GM23338 (cell line): Measurements from ENCODE around the gene HAL. TPM values are rescaled to one million over a fixed set of nuclear protein-coding genes. Genes with fewer than 3 reads are reported as not detected.

ENCODE experiments used
- ATAC-seq: fragments of 200-7000 bp; cut with Tn5 transposase; 3 replicates; pipeline ENCODE4 v1.9.1; 2020
- DNase-seq: peaks from one replicate; pipeline ENCODE4 v3.0.0-alpha.2; 2015; ENCODE audit warnings: low spot score
- H2AFZ ChIP-seq: fragments of 200-600 bp; sonication (generic); 2 replicates; pipeline ENCODE4 v1.8.0; 2016; ENCODE audit warnings: antibody characterized with exemption, mild to moderate bottlenecking, moderate library complexity
- H3F3A ChIP-seq: fragments of 200-600 bp; sonication (generic); replicated peaks from 2 replicates; pipeline ENCODE4 v1.8.0; 2017; ENCODE audit warnings: antibody characterized with exemption, mixed run types, low read depth
- H3K27ac ChIP-seq: fragments of 200-600 bp; sonication (generic); 2 replicates; pipeline ENCODE4 v1.6.1; 2016; ENCODE audit warnings: low read depth
- H3K27me3 ChIP-seq: fragments of 200-600 bp; sonication (generic); 2 replicates; pipeline ENCODE4 v1.8.0; 2016; ENCODE audit warnings: mild to moderate bottlenecking, mixed run types, moderate library complexity; ENCODE audit not compliant: insufficient read depth
- H3K36me3 ChIP-seq: fragments of 200-600 bp; sonication (generic); 2 replicates; pipeline ENCODE4 v1.8.0; 2016; ENCODE audit warnings: mild to moderate bottlenecking; ENCODE audit not compliant: insufficient read depth
- H3K4me1 ChIP-seq: fragments of 200-600 bp; sonication (generic); 2 replicates; pipeline ENCODE4 v1.8.0; 2016; ENCODE audit warnings: mild to moderate bottlenecking, moderate library complexity; ENCODE audit not compliant: insufficient read depth
- H3K4me2 ChIP-seq: fragments of 200-600 bp; sonication (generic); 2 replicates; pipeline ENCODE4 v1.7.1; 2017; ENCODE audit warnings: mixed run types
- H3K4me3 ChIP-seq: fragments of 200-600 bp; sonication (generic); 2 replicates; pipeline ENCODE4 v1.6.1; 2016; ENCODE audit warnings: mixed run types
- H3K79me2 ChIP-seq: fragments of 200-600 bp; sonication (generic); replicated peaks from 2 replicates; pipeline ENCODE4 v1.8.0; 2017; ENCODE audit warnings: mild to moderate bottlenecking; ENCODE audit not compliant: insufficient read depth
- H3K9me2 ChIP-seq: fragments of 200-600 bp; sonication (generic); 2 replicates; pipeline ENCODE4 v1.8.0; 2017; ENCODE audit not compliant: insufficient read depth
- H4K20me1 ChIP-seq: fragments of 200-600 bp; sonication (generic); replicated peaks from 2 replicates; pipeline ENCODE4 v1.8.0; 2017; ENCODE audit warnings: mild to moderate bottlenecking; ENCODE audit not compliant: insufficient read depth
- H3K27ac Mint-ChIP-seq: 2 replicates; pipeline ENCODE4 v1.8.0; 2020; ENCODE audit warnings: inconsistent platforms, mild to moderate bottlenecking, moderate library complexity, mixed read lengths
- H3K27me3 Mint-ChIP-seq: 3 replicates; pipeline ENCODE4 v1.8.0; 2022; ENCODE audit warnings: low read depth, mild to moderate bottlenecking, moderate library complexity, mixed read lengths, inconsistent platforms; ENCODE audit not compliant: insufficient read depth, poor library complexity
- H3K36me3 Mint-ChIP-seq: 3 replicates; pipeline ENCODE4 v1.8.0; 2021; ENCODE audit warnings: low read depth, mild to moderate bottlenecking, inconsistent platforms, moderate library complexity, mixed read lengths
- H3K4me1 Mint-ChIP-seq: 3 replicates; pipeline ENCODE4 v1.8.0; 2020; ENCODE audit warnings: mild to moderate bottlenecking, inconsistent platforms, mixed read lengths
- H3K4me3 Mint-ChIP-seq: 3 replicates; pipeline ENCODE4 v1.8.0; 2021; ENCODE audit warnings: moderate library complexity, mild to moderate bottlenecking, inconsistent platforms, mixed read lengths
- H3K9me3 Mint-ChIP-seq: 3 replicates; pipeline ENCODE4 v1.8.0; 2020; ENCODE audit warnings: moderate library complexity, mild to moderate bottlenecking, inconsistent platforms, mixed read lengths
- CREB1 ChIP-seq: fragments of 250-450 bp; sonication (Bioruptor Pico); IDR thresholded peaks from 2 replicates; pipeline ENCODE4 v1.5.0; 2020; ENCODE audit warnings: low read depth, mild to moderate bottlenecking, moderate library complexity
- EZH2 ChIP-seq: fragments of 200-600 bp; sonication (generic); IDR thresholded peaks from one replicate; pipeline ENCODE4 v1.8.0; 2017; ENCODE audit warnings: antibody characterized with exemption, mild to moderate bottlenecking, low read depth; ENCODE audit not compliant: unreplicated experiment
- NANOG ChIP-seq: IDR thresholded peaks from 2 replicates; pipeline ENCODE4 v1.6.1; 2016; ENCODE audit warnings: antibody characterized with exemption, borderline replicate concordance
- POLR2AphosphoS5 ChIP-seq: IDR thresholded peaks from 2 replicates; pipeline ENCODE4 v1.6.1; 2016; ENCODE audit warnings: antibody characterized with exemption, low read depth
- STAT1 ChIP-seq: IDR thresholded peaks from one replicate; pipeline ENCODE4 v1.6.1; 2016; ENCODE audit warnings: antibody characterized with exemption; ENCODE audit not compliant: unreplicated experiment
- ZNF114 ChIP-seq: fragments of 250-450 bp; sonication (Bioruptor Pico); IDR thresholded peaks from 2 replicates; pipeline ENCODE4 v1.5.0; 2020; ENCODE audit warnings: mild to moderate bottlenecking, moderate library complexity
- ZNF331 ChIP-seq: fragments of 250-450 bp; sonication (Bioruptor Pico); IDR thresholded peaks from 2 replicates; pipeline ENCODE4 v1.5.0; 2020; ENCODE audit warnings: low read depth, mild to moderate bottlenecking, moderate library complexity
- polyA plus RNA-seq: library from polyadenylated mRNA; unstranded; fragments of >200 nt; fragmentation: Nextera tagmentation; extraction: Ambion mirVana; gene quantifications from 2 replicates; pipeline ENCODE4 v1.2.1, GENCODE V29; 2016
- total RNA-seq: library from RNA; depleted of rRNA; stranded (reverse); fragments of >200 nt; shearing (Covaris generic); gene quantifications from 2 replicates; pipeline ENCODE4 v1.2.3, GENCODE V29; 2014
- TF ChIP-seq, protein P1 (sequence below): fragments of 250-450 bp; sonication (Bioruptor Pico); IDR thresholded peaks from 2 replicates; pipeline ENCODE4 v1.5.0; 2020; ENCODE audit warnings: mild to moderate bottlenecking, moderate library complexity
- TF ChIP-seq, protein P2 (sequence below): IDR thresholded peaks from 2 replicates; pipeline ENCODE4 v1.6.1; 2016; ENCODE audit warnings: antibody characterized with exemption

Gene HAL
- total and polyA plus RNA-seq, 2 experiments from 2014 or later = 0.17 to 0.24 TPM

DNA sequence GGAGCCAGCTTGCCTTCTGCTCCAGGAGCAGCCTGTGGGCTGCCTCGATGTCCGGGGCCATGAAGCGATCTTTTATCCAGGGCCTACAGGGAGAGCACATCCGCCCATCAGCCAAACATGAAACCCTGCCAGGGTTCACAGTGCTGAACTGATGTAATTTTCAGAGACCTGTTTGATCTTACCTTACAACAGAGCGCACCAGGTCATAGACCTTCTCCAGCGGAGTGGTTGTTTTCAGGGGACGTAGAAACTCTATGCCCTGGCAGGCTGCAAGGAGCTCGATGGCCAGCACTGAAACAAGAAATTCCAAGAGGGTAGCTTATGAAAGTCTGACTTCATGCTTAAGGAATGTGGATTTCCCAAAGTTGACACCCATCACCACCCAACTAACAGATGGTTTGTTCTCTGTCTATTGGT lies 19.7 kb downstream of the HAL start (continued):
- TF ChIP-seq ZNF114 (CRISPR knock-in tag) = no peak
- TF ChIP-seq ZNF331 (CRISPR knock-in tag) = no peak
- TF ChIP-seq EZH2 = no peak
- TF ChIP-seq STAT1 = no peak

DNA sequence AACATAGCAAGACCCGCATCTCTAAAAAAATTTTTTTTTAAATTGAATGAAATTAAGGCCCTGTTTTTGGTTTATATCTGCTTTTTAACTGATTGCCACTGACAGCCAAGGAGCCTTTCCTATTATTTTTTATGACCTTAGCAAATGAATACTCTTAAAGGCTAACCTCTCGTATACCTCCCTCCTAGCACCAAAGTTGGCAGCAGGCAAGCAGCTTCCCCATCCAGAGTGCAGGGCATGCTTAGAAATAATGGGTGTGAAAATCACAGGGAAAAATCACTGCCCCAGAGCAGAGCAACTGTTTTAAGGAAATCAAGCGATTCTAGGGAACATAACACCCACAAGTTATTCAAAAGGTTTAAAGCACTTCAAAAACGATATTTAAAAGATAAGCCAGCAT lies 20.7 kb downstream of the HAL start:
- peaks cover under 1% of the 10 kb centered on the region for H3K27me3 Mint-ChIP-seq

More for the DNA sequence above, 20.7 kb downstream of the HAL start:
- Histone ChIP-seq H3K4me3 (no peak overlapping the region), H3K36me3 (no peaks in the 10 kb centered on the region), H4K20me1 (no peaks in the 10 kb centered on the region), H3K27ac (no peak overlapping the region), H3K79me2 (no peaks in the 10 kb centered on the region), H3K4me1 (0 out of 2 replicates have a peak, but pooled peaks cover 2% of the 10 kb centered on the region), H3K9me2 (no peaks in the 10 kb centered on the region), H2AFZ (no peak overlapping the region), H3K4me2 (no peak overlapping the region), H3K27me3 (no peaks in the 10 kb centered on the region), H3F3A (no peaks in the 10 kb centered on the region)
- DNase-seq (no peak), ATAC-seq (no peak)
- H3K4me1 Mint-ChIP-seq = peaks cover 19% of the 10 kb centered on the region
- no peak overlapping the region for H3K4me3 Mint-ChIP-seq
- H3K27ac Mint-ChIP-seq = no peak overlapping the region; the same call in 1 of the 2 replicates
- H3K9me3 Mint-ChIP-seq = peaks cover 2% of the 10 kb centered on the region
- peaks cover 3% of the 10 kb centered on the region for H3K36me3 Mint-ChIP-seq
- no peak for TF ChIP-seq EZH2
- TF ChIP-seq CREB1 (CRISPR knock-in tag) = no peak
- TF ChIP-seq STAT1 = no peak
- TF ChIP-seq POLR2AphosphoS5 = no peak
- TF ChIP-seq, protein P1, sequence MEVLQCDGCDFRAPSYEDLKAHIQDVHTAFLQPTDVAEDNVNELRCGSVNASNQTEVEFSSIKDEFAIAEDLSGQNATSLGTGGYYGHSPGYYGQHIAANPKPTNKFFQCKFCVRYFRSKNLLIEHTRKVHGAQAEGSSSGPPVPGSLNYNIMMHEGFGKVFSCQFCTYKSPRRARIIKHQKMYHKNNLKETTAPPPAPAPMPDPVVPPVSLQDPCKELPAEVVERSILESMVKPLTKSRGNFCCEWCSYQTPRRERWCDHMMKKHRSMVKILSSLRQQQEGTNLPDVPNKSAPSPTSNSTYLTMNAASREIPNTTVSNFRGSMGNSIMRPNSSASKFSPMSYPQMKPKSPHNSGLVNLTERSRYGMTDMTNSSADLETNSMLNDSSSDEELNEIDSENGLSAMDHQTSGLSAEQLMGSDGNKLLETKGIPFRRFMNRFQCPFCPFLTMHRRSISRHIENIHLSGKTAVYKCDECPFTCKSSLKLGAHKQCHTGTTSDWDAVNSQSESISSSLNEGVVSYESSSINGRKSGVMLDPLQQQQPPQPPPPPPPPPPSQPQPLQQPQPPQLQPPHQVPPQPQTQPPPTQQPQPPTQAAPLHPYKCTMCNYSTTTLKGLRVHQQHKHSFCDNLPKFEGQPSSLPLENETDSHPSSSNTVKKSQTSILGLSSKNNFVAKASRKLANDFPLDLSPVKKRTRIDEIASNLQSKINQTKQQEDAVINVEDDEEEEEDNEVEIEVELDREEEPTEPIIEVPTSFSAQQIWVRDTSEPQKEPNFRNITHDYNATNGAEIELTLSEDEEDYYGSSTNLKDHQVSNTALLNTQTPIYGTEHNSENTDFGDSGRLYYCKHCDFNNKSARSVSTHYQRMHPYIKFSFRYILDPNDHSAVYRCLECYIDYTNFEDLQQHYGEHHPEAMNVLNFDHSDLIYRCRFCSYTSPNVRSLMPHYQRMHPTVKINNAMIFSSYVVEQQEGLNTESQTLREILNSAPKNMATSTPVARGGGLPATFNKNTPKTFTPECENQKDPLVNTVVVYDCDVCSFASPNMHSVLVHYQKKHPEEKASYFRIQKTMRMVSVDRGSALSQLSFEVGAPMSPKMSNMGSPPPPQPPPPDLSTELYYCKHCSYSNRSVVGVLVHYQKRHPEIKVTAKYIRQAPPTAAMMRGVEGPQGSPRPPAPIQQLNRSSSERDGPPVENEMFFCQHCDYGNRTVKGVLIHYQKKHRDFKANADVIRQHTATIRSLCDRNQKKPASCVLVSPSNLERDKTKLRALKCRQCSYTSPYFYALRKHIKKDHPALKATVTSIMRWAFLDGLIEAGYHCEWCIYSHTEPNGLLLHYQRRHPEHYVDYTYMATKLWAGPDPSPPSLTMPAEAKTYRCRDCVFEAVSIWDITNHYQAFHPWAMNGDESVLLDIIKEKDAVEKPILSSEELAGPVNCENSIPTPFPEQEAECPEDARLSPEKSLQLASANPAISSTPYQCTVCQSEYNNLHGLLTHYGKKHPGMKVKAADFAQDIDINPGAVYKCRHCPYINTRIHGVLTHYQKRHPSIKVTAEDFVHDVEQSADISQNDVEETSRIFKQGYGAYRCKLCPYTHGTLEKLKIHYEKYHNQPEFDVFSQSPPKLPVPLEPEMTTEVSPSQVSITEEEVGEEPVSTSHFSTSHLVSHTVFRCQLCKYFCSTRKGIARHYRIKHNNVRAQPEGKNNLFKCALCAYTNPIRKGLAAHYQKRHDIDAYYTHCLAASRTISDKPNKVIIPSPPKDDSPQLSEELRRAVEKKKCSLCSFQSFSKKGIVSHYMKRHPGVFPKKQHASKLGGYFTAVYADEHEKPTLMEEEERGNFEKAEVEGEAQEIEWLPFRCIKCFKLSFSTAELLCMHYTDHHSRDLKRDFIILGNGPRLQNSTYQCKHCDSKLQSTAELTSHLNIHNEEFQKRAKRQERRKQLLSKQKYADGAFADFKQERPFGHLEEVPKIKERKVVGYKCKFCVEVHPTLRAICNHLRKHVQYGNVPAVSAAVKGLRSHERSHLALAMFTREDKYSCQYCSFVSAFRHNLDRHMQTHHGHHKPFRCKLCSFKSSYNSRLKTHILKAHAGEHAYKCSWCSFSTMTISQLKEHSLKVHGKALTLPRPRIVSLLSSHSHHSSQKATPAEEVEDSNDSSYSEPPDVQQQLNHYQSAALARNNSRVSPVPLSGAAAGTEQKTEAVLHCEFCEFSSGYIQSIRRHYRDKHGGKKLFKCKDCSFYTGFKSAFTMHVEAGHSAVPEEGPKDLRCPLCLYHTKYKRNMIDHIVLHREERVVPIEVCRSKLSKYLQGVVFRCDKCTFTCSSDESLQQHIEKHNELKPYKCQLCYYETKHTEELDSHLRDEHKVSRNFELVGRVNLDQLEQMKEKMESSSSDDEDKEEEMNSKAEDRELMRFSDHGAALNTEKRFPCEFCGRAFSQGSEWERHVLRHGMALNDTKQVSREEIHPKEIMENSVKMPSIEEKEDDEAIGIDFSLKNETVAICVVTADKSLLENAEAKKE = no peak
- TF ChIP-seq, protein P2, sequence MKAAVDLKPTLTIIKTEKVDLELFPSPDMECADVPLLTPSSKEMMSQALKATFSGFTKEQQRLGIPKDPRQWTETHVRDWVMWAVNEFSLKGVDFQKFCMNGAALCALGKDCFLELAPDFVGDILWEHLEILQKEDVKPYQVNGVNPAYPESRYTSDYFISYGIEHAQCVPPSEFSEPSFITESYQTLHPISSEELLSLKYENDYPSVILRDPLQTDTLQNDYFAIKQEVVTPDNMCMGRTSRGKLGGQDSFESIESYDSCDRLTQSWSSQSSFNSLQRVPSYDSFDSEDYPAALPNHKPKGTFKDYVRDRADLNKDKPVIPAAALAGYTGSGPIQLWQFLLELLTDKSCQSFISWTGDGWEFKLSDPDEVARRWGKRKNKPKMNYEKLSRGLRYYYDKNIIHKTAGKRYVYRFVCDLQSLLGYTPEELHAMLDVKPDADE = no peak
- no peak for TF ChIP-seq ZNF114 (CRISPR knock-in tag)
- no peak for TF ChIP-seq NANOG
